HG03565 (cell line): ENCODE measurements around the gene ITPR1.

Experiments
- ATAC-seq: cut with Tn5 transposase; IDR thresholded peaks from one replicate; pipeline ENCODE4 v1.9.1; 2021; ENCODE audit warnings: mild to moderate bottlenecking, moderate library complexity; ENCODE audit not compliant: unreplicated experiment

Gene ITPR1

DNA sequence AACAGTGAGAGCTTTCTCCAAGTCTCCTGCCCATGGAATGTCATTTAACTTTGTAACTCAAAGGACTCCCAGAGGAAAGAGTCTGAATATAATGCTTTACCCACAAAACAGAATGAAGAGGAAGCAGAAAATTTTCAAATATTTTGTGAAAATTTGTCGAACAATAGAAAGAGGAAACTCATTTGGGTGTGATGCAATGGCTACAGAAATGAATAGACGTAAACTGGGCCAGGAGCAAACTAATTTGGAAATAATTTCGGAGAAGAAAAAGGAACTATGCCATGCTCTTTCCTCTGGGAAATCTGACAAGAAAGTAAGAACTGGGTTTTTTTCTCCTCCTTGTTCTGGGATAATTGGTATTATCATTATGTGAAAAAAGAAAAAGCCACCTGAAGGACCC lies 14.9 kb upstream of the ITPR1 start:
- ATAC-seq: no peak

DNA sequence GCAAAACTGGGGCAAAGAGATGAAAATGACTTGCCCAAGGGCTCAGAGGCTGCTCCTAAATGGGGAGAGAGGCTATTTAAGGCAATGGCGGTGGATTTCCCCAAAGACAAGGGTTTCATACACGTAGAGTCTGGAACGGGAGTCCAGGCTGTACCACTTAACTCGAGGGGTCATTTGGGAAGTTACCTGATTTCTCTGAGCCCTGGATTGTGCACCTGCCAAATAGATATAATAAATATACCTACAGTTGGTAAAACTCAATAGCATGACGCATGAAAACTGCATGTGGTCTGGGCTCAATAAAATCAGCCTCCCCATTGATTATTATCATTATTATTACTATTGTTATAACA lies 1.3 kb upstream of the ITPR1 start:
- ATAC-seq: no peak

DNA sequence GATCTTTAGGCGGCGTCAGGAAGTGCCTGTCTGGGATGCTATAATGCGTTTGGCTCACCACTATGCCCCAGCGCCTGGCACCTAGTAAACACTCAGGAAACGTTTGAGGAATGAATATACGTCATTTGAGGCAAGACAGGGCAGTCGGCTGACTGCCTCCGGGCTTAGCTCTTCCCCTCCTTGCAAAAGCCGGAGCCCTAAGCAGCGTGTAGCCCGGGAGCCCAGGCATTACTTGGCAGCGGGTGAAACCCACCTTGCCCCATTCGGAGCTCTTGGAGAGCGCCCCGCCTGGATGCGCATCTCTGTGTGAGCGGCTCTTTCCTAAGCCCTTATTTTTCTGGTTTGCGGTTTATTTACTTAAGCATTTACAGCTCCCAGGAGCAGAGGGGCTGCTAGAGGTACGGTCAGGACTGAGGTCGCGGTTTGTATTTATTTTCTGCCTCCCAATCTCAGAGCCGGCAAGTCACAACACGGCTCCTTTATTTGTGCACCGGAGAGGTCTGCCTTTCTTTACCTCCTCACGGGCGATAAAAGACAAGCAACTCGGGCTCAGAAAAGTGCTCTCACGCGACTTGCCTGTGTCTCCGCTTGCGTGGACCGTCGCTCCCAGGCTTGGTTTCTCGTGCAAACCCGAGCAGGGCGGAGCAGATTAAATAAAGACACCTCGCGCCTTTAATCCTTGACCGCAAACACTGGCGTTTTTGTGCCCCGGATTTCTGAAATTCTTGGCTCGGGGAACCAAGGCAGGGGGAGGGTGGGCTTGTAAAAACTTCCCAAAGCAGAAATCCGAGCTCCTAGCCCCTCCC lies 737 bp upstream of the ITPR1 start:
- no peak for ATAC-seq

DNA sequence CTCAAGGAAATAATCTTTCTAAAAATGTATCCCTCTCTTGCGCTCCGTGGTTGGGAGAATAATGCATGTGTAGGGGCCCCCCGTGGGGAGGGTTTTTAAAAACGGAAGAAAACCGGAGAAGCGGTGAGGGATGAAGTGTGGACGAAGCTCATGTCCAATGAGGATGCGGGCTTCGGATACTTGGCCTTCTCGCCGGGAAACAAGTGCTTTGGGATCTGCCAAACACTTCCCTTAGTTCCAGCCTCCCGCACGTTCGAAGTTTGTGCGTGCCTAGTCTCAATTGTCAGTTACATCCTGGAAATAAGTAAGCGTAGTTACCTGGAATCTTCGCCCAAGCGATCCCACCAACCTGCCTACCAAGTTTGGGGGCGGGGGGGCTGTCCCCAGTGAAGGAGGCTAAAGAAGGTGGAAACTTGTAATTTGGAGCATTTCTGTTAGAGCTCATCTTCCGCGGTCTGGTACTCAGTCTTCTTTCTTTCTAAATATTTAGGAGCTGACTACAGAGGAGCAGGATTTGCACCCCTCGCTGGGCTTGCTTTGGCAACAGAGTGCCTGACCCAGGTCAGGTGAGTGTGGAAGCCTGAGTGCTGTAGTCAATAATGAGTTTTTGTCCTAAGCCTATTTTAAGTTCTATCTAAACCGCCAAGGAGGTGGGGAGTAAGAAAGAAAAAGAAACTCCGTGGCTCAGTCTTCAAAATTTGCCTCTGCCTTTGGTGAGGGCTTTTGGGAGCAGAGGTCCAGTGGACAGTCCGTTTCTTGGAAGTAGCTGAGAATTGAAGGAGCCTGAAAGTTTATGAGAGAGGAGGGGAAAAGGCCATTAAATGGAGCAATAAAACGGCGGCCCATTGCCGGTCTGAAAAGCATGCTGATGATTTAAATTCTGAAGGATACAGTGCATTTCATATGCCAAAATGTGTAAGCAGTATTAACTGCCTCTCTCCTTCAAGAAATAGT lies 1.1 kb downstream of the ITPR1 start:
- ATAC-seq: no peak

DNA sequence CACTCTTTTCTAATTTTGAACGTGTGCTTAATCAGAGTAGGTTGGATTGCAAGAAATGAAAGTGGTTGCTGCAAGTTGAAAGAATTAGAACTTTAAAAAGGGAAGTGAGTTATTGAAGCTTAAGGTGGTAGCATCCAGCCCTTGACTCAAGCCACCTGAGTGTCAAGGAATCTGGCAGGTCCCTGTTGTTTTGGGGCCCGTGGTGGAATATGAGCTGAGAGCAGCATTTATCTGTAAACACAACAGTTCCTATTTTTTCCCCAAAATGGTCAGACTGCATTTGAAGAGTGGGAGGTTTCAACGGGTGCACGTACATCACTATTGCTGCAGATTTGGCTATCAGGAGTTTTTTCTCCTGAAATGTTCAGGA lies 1.7 kb downstream of the ITPR1 start:
- peak; percentile 20 for ATAC-seq

DNA sequence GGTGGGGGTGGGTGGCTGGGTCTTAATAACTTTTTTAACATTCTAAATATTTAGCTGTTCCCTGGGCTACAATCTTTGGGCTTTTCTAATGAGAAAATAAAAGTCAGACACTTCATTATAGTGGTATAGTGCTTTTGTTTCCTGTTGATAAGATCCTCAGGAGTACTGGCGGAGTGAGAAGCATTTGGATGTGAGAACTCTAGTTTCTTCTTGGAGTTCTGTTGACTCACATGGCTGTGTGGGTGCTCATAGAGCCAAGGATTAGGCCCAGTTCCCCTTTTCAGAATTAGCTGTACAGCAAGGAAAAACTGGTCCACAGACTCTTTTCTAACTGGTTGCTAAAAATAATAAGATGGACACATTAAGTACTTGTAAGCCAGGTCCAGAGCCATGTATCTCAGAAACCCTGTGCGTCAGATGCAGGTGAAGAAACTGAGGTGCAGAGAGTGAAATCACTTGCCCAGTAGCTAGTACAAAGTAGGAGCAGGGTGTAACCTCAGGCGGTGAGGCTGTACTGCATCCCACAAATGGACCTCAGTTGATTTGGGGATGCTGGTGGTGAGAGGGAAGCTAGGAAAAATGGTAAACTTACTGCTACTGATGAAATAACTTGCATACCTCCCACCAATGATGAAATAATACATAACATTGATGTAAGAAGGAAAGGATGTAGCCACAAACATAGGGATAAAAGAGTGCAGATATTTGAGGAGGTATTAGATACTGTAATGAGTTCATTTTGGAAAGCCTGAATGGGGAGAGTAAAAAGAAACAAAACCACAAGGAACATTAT lies 2.3 kb downstream of the ITPR1 start:
- ATAC-seq: no peak

DNA sequence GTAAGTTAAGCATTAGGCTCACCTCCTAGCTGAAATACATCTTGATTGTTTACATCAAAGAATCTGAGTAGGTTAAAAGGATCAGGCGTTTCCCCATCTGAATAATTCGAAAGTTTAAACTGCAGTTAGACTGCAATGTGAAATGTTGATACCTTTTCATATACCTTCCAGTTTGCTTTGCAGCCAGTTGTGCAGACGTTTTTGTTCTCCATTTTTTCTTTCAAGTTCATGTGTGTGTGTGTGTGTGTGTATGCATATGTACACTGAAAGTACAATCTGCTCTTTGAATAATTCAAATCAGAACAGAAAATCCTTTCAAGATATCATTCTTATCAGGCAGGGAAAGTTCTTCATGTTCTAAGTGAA lies 2.9 kb downstream of the ITPR1 start:
- ATAC-seq: no peak

DNA sequence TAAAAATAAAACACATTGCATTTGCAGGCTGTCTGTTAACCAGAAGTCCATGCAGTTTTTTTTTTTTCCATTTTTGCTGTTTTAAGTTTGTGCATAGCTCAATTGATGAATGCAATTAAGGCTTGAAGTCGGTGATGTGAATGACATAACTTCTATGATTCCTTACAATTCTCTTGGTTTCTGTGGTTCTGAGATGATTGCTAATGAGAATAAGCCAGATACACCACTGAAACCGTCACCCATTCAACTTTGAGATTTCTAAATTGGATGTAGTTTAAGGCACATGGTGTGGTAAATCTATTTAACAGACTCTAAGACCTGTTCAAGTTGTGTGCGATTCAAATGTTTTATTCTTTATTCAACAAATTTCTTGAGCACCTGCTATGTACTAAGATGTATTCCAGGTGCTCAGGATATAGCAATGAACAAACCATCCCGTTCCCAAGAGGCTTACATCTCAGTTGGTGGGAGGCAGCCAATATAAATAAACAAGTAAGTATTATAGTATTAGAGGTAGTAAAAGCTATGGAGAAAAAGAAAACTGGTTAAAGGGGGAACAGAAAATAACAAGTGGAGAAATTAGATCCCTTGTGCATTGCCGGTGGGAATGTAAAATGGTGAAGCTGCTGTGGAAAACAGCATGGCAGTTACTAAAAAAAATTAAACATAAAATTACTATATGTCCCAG lies 4.0 kb downstream of the ITPR1 start:
- no peak for ATAC-seq

DNA sequence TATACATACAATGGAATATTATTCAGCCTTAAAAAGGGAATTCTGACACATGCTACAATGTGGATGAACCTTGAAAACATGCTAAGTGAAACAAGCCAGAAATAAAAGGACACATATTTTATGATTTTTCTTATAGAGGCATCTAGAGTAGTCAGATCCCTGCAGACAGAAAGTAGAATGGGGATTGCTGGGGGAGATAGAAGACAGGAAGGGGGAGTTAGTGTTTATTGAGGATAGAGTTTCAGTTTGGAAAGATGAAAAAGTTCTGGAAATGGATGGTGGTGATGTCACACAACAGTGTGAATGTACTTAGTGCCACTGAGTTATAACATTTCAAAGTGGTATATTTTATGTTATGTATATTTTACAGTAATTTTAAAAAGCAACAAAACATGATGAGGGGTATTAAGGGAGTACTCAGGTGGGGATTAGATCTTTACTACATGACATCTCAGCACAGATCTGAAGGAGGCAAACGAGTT lies 4.7 kb downstream of the ITPR1 start:
- ATAC-seq: no peak

DNA sequence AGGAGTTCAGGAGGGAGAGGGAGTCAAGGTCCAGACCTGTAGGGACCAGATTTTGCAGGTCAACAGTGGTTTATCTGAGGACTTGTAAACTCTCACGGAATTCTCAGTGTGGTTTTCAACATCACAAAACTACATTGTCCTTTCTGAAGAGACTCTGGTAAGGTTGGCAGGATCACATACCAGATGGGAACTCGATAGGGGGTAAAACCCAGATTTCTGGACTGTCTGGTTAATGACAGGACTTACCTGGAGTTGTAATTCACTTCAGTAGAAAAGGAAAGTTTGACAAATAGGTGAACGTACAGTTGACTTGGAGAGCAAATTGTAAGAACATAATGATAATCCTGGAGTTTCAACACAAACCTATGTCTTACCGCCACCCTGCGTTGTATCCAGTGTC lies 5.3 kb downstream of the ITPR1 start:
- no peak for ATAC-seq

DNA sequence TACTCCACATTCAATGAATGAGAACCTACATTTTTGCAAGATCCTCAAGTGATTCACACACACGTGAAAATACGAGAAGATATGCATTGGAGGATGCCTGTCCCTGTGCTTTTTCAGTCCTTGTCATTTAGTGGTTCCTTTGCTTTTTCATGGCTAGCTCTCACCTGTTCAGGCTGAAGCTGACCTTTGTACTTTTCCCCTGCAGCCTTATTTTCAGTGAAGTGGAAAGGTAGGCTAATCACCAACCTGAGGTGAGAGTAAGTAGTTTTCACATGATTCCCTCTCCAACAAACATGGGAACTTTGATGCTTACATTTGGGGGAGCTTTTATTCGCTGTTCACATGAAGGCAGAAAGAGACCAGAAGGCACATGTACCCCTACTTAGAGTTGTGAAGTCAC lies 8.3 kb downstream of the ITPR1 start:
- no peak for ATAC-seq

DNA sequence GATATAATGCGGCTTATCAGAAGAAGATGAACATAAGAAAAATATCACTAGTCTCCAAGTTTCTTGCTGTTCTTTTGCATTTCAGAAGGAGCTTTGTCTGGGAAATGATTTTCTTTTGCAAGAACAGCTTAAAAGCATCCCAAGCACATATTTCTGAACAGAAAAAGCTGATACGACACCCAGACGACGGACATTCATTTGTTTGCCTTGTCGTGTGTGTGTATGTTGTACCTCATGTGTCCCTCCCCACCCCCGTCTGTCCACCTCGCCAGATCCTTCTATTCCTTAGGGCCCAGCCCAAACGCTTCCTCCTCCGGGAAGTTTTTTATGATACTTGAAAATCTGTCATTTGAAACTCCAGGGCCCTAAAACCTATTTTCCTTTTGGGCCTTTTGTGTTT lies 8.8 kb downstream of the ITPR1 start:
- no peak for ATAC-seq

DNA sequence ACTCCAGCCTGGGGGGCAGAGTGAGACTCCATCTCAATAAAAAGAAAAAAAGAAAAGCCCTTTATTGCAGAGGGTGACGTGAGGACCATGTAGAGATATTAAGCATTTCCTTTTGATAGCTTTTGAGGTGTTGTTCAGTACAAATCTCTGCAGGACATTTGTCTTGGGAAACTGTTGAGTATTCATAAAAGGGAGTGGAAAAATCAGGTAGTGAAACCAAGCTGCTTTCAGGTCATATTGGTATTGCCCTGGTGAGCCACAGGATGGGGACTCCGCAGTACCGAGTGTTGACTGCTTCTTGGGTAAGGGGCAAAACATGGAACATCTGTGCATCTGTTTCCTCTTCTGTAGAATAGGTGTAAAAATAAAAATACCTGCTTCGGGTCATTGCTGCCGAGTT lies 9.9 kb downstream of the ITPR1 start:
- peak; percentile 47 for ATAC-seq

DNA sequence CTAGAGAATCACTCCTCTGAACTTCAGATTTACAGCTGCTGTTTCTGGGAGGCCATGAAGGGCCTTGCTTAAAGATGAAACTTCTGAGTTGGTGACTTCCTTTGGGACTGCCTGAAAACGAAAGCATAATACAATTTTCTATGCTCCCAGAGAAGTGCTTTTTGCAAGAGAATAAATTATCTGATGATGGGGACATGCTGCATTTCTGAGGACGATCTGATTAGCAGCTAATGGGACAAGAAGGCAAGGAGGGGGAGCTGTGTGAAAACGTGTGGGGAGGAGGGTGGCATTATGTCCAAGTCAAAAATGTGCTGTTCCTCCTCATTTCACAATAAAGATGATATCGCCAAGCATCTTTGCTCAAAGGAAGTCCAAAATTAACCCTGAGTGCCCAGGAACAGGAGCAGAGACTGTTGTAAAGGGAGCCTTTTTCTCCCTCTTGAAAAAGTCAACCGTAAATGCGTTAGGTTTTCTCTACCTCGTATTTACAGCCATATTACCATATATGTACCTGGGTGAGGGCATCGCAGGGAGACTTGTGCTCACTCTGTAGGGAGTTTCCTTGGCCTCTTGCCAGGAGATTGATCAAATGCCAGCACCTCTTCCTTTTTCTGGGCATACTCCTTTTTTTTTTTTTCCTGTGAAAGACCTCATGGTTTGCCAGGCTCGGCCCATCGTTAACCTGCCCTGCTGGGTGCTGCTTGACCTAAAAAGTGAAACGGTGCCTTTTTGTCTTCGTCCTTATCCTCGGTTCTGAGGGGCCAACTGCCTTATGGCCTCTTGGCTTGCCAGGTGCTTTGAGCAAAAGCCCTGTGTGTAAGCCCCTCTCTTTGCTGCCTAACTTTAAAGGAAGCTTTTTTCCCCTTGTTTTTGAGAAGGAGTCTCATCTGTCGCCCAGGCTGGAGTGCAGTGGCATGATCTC lies 11.5 kb downstream of the ITPR1 start:
- no peak for ATAC-seq

DNA sequence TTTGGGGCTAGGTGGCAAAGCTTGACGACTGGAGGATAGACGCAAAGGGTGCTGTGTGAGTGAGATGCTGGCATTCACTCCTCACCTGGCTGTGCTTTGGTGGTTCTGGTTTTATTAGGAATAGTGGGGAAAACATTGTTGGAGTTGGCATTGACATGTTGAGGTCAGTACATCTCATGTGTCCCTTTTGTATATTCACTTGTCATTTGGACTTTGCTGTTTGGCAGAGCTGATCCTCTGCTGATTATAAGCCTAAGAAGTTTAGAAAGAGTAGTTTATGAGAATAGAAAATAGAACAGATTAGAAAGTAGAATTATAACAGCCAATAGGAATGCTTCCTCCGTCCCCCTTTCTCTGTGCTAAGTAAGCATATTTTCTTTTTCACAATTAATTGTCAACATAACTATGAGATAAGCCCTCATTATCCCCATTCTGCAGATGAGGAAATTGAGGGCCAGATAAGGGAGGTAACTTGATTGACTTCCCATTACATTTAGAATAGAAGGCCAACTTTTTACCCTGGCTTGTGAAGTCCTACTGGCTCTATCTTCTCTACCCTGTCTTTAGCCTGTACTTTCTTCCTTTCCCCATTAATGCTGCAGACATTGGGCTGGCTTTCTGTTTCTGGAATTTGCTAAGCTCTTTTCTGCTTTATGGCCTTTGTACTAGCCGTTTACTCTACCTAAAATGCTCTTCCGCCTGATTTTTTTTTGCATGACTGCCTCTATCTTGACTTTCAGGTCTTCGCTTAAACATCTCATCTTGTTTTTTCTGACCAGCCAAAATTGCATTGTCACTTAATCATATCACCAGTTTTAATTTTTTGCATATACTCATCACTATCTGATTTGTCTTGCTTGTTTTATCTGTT lies 12.8 kb downstream of the ITPR1 start:
- no peak for ATAC-seq

DNA sequence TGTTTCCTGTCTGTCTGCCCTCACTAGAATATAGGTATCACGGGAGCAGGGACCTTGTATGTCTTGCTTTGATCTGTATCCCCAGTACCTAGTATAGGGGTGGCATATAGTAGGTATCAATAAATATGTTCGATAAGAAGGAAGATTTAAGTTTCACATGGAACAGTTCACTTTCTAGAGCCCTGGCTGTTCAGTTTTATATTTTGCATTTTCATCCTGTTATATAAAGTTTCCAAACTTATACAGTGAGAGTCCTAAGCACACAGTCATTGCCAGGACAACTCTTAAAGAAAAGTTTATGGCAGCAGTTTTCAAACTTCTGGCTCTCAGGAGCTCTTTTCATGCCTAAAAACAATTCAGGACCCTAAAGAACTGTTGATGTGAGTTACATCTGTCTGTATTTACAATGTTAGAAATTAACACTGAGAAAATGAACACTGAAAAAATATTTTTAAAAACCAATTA lies 13.4 kb downstream of the ITPR1 start:
- no peak for ATAC-seq

DNA sequence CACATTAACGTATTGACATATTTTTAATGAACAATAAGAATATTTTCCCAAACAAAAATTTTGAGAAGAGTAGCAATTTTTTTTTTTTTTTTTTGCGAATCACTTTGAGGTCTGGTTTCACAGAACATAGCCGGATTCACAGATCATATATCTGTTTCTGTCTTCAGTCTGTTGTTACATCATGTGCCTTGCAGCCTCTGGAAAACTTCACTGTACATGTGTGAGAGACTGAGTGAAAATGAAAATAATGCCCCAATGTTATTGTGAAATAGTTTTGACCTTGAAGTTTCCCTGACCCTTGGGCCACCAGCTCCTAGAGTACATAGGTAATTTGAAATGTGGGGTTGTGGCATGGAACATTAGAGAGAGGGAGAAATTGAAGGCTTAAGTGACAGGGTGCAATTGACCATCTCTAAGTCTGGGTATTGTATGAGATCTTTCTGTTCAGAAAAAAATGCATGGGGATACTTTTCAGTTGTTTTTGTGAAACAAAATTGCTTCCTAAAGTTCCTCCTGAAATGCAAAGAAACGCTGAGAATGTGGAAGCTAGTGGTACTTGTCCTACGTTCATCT lies 14.0 kb downstream of the ITPR1 start:
- no peak for ATAC-seq
